ENCODE measurements around the gene ESRRA.
"Not testable (repeated sequence)": the region's sequence is repeated elsewhere in the genome, so short reads cannot be mapped to it uniquely, and the experiment has no call there.

Gene ESRRA

DNA sequence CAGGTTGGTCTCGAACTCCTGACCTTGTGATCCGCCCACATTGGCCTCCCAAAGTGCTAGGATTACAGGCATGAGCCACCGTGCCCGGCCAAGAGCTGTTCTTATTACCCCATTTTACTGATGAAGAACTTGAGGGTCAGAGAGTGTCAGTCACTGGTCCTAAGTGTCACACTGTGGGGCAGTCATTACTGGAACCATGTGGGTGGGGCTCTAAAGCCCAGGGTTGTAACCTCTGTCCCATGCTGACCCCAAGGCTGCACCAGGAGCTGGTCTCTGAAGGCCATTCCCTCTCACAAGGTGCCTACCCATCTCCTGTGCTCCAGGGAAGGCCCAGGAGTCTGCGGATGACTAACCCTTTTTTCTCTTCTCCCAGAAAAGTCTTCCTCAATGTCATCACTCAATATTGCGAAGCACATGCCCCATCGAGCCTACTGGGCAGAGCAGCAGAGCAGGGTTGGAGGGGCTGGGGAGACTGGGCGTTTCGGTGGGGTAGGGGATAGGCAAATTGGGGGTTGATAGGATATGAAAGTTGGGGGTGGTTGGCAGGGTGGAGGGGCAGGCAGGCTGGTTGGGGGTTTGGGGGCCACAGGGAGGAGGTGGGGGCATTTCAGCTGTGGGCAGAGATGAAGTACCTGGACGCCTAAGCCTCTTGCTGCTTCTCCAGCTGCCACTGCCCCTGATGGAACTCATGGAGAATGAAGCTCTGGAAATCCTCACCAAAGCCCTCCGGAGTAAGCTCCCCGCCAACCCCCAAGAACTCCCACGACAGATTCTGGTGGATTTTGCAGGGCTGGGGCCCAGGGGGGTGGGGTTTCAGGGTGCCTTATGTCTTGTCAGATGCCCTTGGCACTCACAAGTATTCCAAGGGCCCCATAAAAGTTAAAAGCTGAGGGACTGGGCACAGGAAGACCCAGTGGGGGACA lies 2.0 kb upstream of the ESRRA start:
- Histone ChIP-seq H3K27me3 (replicated peaks; ENCODE audit: control insufficient read depth, insufficient read depth, low read length, poor library complexity, severe bottlenecking) (peaks cover 35% of the 10 kb centered on the region), H3K9me3 (ENCODE audit: control insufficient read depth, low read length) (no peaks in the 10 kb centered on the region), H3K27ac (ENCODE audit: insufficient read depth, low read length, poor library complexity, severe bottlenecking) (peak overlapping the region; percentile 88), H3K36me3 (ENCODE audit: control insufficient read depth, insufficient read depth, low read length) (no peaks in the 10 kb centered on the region), H3K4me1 (ENCODE audit: control insufficient read depth, insufficient read depth, low read length, poor library complexity, severe bottlenecking) (peaks cover 45% of the 10 kb centered on the region), H3K4me3 (ENCODE audit: insufficient read depth, low read depth, low read length, poor library complexity, severe bottlenecking) (peak overlapping the region; percentile 81)
- no peak for DNase-seq

- Histone ChIP-seq H3K4me1 (ENCODE audit: control insufficient read depth, insufficient read depth, low read length, poor library complexity, severe bottlenecking) (peaks cover 44% of the 10 kb centered on the region), H3K36me3 (ENCODE audit: control insufficient read depth, insufficient read depth, low read length) (no peaks in the 10 kb centered on the region), H3K27me3 (replicated peaks; ENCODE audit: control insufficient read depth, insufficient read depth, low read length, poor library complexity, severe bottlenecking) (peaks cover 29% of the 10 kb centered on the region), H3K9me3 (ENCODE audit: control insufficient read depth, low read length) (no peaks in the 10 kb centered on the region), H3K27ac (ENCODE audit: insufficient read depth, low read length, poor library complexity, severe bottlenecking) (peak overlapping the region; percentile 88), H3K4me3 (ENCODE audit: insufficient read depth, low read depth, low read length, poor library complexity, severe bottlenecking) (peak overlapping the region; percentile 81)
- no peak for DNase-seq
These were observed 1.4 kb upstream of the ESRRA start for GRCh38 chr11:64304032-64304315.

DNA sequence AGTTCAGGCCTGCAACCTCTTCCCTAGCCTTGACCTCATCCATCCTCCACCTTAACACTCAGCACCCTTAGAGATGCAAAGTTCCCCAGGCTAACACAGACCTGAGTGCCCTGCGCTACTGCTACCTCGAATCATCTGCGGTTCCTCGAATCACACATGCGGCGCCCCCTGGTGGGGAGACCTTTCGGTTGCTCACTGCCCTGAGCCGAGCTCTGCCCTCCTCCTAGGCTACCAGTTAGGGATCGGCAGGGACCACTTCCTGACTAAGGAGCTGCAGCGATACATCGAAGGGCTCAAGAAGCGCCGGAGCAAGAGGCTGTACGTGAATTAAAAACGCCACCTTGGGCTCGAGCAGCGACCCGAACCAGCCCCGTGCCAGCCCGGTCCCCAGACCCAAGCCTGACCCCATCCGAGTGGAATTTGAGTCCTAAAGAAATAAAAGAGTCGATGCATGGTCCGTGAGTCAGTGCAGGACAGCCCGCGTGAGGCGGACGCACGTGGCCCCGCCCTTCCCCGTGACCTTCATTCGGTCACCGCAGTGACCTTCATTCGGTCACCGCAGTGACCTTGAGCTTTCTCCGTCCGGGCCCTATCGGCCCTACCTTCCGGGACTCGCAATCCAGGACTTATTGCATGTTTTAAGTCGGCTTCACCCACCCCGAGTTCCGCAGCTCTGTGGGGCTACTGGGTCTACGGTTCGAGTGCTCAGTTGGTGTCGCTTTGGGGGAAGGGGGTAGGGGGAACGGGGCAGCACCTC lies 830 bp upstream of the ESRRA start:
- Histone ChIP-seq H3K27ac (ENCODE audit: insufficient read depth, low read length, poor library complexity, severe bottlenecking) (peak overlapping the region; percentile 88), H3K4me1 (ENCODE audit: control insufficient read depth, insufficient read depth, low read length, poor library complexity, severe bottlenecking) (peaks cover 39% of the 10 kb centered on the region)

DNA sequence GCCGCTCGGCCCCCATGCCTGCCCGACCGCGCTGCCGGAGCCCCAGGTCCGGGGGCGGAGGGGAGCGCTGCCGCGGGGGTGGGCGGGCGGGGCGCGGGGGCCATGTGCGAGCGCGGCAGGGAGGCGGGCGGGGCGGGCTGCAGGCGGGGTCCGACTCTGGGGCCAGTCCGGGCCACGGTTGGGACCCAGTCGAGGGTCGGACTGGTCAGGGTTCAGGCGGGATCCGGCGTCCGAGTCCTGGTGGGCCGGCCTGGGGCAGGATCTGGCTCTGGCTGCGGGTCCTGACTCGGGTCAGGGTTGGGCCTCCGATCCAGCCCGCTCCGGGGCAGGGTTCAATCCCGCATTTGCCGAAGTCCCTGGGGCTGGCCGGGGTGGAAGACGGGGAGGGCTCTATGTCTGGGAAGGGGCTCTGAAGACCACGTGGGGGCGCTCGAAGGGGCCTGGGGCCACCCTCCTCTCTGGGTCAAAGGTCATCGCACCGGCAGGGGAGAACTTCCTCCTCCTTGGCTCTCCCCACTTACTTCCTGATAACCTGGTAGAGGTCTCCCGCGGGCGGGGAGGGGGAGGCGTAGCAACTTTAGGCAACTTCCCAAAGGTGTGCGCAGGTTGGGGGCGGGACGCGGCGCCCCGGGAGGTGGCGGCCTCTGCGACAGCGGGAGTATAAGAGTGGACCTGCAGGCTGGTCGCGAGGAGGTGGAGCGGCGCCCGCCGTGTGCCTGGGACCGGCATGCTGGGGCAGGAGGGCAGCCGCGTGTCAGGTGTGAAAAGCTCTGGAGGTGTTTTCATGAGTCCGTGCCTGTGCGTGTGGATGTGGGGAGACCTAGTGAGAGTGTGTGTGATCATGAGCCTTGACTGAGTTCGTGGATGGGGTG lies 603 bp downstream of the ESRRA start:
- DNase-seq = peak; percentile 50 to 67 (median 61)
- Histone ChIP-seq H3K36me3 (ENCODE audit: control insufficient read depth, insufficient read depth, low read length) (no peaks in the 10 kb centered on the region), H3K27ac (ENCODE audit: insufficient read depth, low read length, poor library complexity, severe bottlenecking) (peak overlapping the region; percentile 67), H3K4me3 (ENCODE audit: insufficient read depth, low read depth, low read length, poor library complexity, severe bottlenecking) (peak overlapping the region; percentile 65), H3K9me3 (ENCODE audit: control insufficient read depth, low read length) (no peaks in the 10 kb centered on the region), H3K4me1 (ENCODE audit: control insufficient read depth, insufficient read depth, low read length, poor library complexity, severe bottlenecking) (peaks cover 25% of the 10 kb centered on the region), H3K27me3 (replicated peaks; ENCODE audit: control insufficient read depth, insufficient read depth, low read length, poor library complexity, severe bottlenecking) (peaks cover 10% of the 10 kb centered on the region)

More for the DNA sequence above, 830 bp upstream of the ESRRA start:
- Histone ChIP-seq H3K36me3 (ENCODE audit: control insufficient read depth, insufficient read depth, low read length) (no peaks in the 10 kb centered on the region), H3K27me3 (replicated peaks; ENCODE audit: control insufficient read depth, insufficient read depth, low read length, poor library complexity, severe bottlenecking) (peaks cover 24% of the 10 kb centered on the region), H3K4me3 (ENCODE audit: insufficient read depth, low read depth, low read length, poor library complexity, severe bottlenecking) (peak overlapping the region; percentile 81), H3K9me3 (ENCODE audit: control insufficient read depth, low read length) (no peaks in the 10 kb centered on the region)
- peak; percentile 77 to 88 (median 82) for DNase-seq

- Histone ChIP-seq H3K36me3 (ENCODE audit: control insufficient read depth, insufficient read depth, low read length) (no peaks in the 10 kb centered on the region), H3K27ac (ENCODE audit: insufficient read depth, low read length, poor library complexity, severe bottlenecking) (peak overlapping the region; percentile 67), H3K4me3 (ENCODE audit: insufficient read depth, low read depth, low read length, poor library complexity, severe bottlenecking) (peak overlapping the region; percentile 65)
These were observed 1.2 kb downstream of the ESRRA start for GRCh38 chr11:64306563-64306875.

DNA sequence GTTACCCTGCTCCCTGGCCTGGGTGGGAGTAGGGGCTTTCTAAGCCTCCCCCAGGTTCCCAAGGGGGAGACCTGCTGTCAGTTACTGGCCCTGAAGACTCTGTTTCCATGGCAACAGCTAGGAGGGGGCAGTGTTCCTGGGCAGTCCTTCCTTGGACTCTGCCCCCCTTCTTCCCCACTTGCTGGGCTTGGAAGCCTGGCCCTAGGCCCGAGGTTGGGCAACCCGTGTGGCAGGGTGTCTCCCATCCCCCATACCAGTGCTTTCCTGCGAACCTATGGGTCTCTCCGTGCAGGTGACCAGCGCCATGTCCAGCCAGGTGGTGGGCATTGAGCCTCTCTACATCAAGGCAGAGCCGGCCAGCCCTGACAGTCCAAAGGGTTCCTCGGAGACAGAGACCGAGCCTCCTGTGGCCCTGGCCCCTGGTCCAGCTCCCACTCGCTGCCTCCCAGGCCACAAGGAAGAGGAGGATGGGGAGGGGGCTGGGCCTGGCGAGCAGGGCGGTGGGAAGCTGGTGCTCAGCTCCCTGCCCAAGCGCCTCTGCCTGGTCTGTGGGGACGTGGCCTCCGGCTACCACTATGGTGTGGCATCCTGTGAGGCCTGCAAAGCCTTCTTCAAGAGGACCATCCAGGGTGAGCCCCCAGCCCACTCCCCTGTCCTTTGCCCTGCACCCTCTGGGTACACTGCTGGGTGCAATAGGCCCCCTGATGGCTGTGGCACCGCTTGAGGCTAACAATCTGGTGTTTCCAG lies 1.7 kb downstream of the ESRRA start:
- no peak for DNase-seq
- Histone ChIP-seq H3K27ac (ENCODE audit: insufficient read depth, low read length, poor library complexity, severe bottlenecking) (peak overlapping the region; percentile 67), H3K4me3 (ENCODE audit: insufficient read depth, low read depth, low read length, poor library complexity, severe bottlenecking) (no peak overlapping the region), H3K4me1 (ENCODE audit: control insufficient read depth, insufficient read depth, low read length, poor library complexity, severe bottlenecking) (peaks cover 19% of the 10 kb centered on the region), H3K36me3 (ENCODE audit: control insufficient read depth, insufficient read depth, low read length) (no peaks in the 10 kb centered on the region), H3K27me3 (replicated peaks; ENCODE audit: control insufficient read depth, insufficient read depth, low read length, poor library complexity, severe bottlenecking) (no peaks in the 10 kb centered on the region), H3K9me3 (ENCODE audit: control insufficient read depth, low read length) (no peaks in the 10 kb centered on the region)

More at GRCh38 chr11:64306563-64306875, 1.2 kb downstream of the ESRRA start:
- Histone ChIP-seq H3K27me3 (replicated peaks; ENCODE audit: control insufficient read depth, insufficient read depth, low read length, poor library complexity, severe bottlenecking) (peaks cover 4% of the 10 kb centered on the region), H3K9me3 (ENCODE audit: control insufficient read depth, low read length) (no peaks in the 10 kb centered on the region), H3K4me1 (ENCODE audit: control insufficient read depth, insufficient read depth, low read length, poor library complexity, severe bottlenecking) (peaks cover 21% of the 10 kb centered on the region)
- no peak for DNase-seq

GRCh38 chr11:64307795-64308194 lies 2.5 kb downstream of the ESRRA start:
- H3K9me3 ChIP-seq (ENCODE audit: control insufficient read depth, low read length); H3K4me3 ChIP-seq (ENCODE audit: insufficient read depth, low read depth, low read length, poor library complexity, severe bottlenecking); H3K27me3 ChIP-seq (replicated peaks; ENCODE audit: control insufficient read depth, insufficient read depth, low read length, poor library complexity, severe bottlenecking); H3K36me3 ChIP-seq (ENCODE audit: control insufficient read depth, insufficient read depth, low read length); DNase-seq; H3K27ac ChIP-seq (ENCODE audit: insufficient read depth, low read length, poor library complexity, severe bottlenecking): not testable (repeated sequence)
- peaks cover 19% of the 10 kb centered on the region for H3K4me1 ChIP-seq (ENCODE audit: control insufficient read depth, insufficient read depth, low read length, poor library complexity, severe bottlenecking)

- Histone ChIP-seq H3K27ac (ENCODE audit: insufficient read depth, low read length, poor library complexity, severe bottlenecking) (no peak overlapping the region), H3K27me3 (replicated peaks; ENCODE audit: control insufficient read depth, insufficient read depth, low read length, poor library complexity, severe bottlenecking) (no peaks in the 10 kb centered on the region), H3K4me3 (ENCODE audit: insufficient read depth, low read depth, low read length, poor library complexity, severe bottlenecking) (no peak overlapping the region), H3K9me3 (ENCODE audit: control insufficient read depth, low read length) (no peaks in the 10 kb centered on the region), H3K36me3 (ENCODE audit: control insufficient read depth, insufficient read depth, low read length) (peaks cover 13% of the 10 kb centered on the region), H3K4me1 (ENCODE audit: control insufficient read depth, insufficient read depth, low read length, poor library complexity, severe bottlenecking) (peaks cover 7% of the 10 kb centered on the region)
- DNase-seq = no peak
These were observed 7.6 kb downstream of the ESRRA start for GRCh38 chr11:64312947-64313346.

DNA sequence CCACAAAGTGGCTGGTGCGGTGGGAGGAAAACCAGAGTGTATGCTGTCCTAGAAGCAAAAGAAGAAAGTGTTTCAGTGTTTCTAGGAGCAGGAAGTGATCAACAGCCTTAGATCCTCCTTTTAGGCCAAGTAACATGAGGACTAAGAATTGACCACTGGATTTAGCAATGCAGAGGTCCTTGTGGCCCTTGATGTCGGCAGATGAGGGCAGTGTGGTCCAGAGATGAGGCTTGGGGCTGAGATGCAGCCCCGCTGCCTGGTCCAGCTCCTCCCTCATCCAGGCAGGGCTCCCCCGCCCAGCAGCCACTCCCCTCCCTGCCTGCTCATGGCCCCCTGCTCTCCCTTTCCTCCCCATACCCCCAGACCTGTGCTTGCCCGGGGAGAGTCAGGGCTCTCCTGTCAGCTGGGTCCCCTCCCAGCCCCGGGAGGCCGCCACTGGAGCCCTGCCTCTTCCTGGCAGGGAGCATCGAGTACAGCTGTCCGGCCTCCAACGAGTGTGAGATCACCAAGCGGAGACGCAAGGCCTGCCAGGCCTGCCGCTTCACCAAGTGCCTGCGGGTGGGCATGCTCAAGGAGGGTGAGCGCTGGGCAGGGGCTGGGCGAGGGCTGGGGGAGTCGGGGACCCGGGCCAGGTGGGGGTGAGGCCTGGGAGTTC lies 8.3 kb downstream of the ESRRA start:
- Histone ChIP-seq H3K4me3 (ENCODE audit: insufficient read depth, low read depth, low read length, poor library complexity, severe bottlenecking) (no peak overlapping the region), H3K9me3 (ENCODE audit: control insufficient read depth, low read length) (no peaks in the 10 kb centered on the region), H3K36me3 (ENCODE audit: control insufficient read depth, insufficient read depth, low read length) (peaks cover 13% of the 10 kb centered on the region), H3K27ac (ENCODE audit: insufficient read depth, low read length, poor library complexity, severe bottlenecking) (no peak overlapping the region), H3K4me1 (ENCODE audit: control insufficient read depth, insufficient read depth, low read length, poor library complexity, severe bottlenecking) (peaks cover 7% of the 10 kb centered on the region), H3K27me3 (replicated peaks; ENCODE audit: control insufficient read depth, insufficient read depth, low read length, poor library complexity, severe bottlenecking) (no peaks in the 10 kb centered on the region)
- DNase-seq = no peak

All from effector memory CD4-positive, alpha-beta T cell (primary cell).